AG10803 (cell line): Measurements from ENCODE around the gene PLA2G4B.

Experiments
- DNase-seq: peaks from one replicate; pipeline ENCODE4 v3.0.0; 2010; ENCODE audit warnings: low read depth
- H3K4me3 ChIP-seq: 2 replicates; pipeline ENCODE4 v1.5.1; 2011; ENCODE audit warnings: mild to moderate bottlenecking, low read length, control low read depth
- CTCF ChIP-seq: conservative IDR thresholded peaks from 2 replicates; pipeline ENCODE4 v1.5.1; 2011; ENCODE audit warnings: mild to moderate bottlenecking, low read length, control low read depth, inconsistent platforms

The PLA2G4B gene

GRCh38 chr15:41809121-41809520 is 29.5 kb upstream of the PLA2G4B start:
- H3K4me3 ChIP-seq, result no peak overlapping the region
- DNase-seq, result no peak
- TF ChIP-seq CTCF, result no peak

DNA sequence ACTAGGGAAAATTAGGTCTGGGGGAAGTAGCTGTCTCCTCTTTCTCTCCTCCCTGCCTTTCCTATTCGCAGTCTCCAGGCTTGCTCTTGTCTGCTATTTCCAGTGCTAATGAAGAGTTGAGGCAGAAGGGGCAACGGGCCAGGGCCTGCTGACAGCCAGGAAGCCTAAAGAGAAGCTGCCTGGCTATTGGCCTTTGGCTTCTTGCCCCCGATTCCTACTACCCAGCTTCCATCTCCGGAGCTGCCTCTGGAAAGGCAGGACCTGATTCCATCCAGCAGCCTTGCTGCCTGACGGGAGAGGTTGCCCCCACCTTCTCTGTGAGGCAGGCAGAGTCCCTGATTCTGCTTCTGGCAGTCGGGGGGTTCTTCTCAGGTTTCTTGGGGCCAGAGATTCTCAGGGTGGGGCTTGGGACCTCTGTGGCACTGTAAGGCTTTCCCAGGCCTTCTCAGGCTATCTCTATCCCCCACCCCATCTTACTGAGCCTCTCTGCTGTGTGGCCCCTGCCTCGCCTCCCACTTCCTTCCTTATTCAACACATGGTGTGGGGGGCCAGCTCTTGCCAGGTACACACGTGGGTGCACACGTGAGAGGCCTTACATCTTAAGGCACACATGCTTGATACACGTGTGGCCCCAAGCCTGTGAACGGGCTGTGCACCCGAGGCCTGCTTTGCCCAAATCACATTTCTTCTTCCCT is 29.0 kb upstream of the PLA2G4B start:
- H3K4me3 ChIP-seq, result no peak overlapping the region
- TF ChIP-seq CTCF, result no peak
- DNase-seq, result no peak

DNA sequence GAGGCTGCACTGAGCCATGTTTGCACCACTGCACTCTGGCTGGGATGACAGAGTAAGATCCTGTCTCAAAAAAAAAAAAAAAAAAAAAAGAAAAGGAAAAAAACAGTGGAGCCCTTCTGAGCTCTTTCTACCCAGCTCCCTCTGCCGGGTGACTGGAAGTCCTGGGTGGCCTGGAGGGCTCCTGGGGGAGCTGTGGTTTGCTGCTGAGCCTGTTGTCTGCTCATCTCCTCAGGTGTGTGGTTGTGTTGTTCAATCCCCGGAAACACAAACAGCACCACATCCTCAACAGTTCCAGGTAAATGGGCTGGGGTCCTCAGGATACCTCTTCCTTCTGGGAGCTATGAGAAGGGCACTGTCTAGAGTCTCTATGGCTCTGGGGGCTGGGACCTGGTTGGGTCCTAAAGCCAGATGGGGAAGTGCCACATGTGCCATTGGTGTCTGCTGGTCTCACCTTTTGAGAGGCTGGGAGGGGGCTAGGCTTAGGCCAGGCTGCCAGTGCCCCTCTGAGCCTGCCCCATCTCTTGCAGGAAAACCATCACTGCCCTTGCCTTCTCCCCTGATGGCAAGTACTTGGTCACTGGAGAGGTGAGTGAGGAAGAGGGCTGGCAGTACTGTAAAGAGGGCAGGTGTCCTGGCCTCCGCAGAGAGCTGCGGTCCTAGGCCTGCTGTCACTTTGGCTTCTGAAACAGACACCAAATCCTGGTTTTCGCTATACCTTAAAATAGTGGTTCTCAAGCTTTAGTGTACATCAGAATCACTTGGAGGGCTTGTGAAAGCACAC is 27.8 kb upstream of the PLA2G4B start:
- peak; percentile 20; the same call in 1 of the 2 replicates for TF ChIP-seq CTCF
- DNase-seq, result no peak
- H3K4me3 ChIP-seq, result no peak overlapping the region

GRCh38 chr15:41811432-41812195 is 27.0 kb upstream of the PLA2G4B start:
- DNase-seq, result peak; percentile 82
- H3K4me3 ChIP-seq, result no peak overlapping the region
- TF ChIP-seq CTCF, result peak; percentile 93

DNA sequence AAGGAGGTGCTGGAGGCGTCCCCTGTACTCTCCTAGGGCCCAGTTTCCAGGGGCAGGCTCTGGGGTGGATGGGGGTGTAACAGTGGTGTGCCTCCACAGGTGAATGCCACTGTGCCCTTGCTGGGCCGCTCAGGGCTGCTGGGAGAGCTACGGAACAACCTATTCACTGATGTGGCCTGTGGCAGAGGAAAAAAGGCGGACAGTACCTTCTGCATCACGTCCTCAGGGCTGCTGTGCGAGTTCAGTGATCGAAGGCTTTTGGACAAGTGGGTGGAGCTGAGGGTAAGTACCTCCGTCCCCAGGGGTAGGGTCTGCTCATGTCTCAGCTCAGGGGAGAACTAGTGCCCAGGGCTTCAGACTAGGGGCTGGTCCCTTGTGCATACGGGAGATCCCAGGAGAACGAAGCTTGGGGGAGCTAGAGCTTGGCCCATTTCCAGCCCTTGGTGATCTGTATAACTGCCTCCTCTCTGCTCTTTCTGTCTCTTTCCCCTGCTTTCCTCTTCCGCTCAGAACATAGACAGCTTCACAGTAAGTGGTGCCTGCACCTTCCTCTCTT is 25.7 kb upstream of the PLA2G4B start:
- H3K4me3 ChIP-seq, result no peak overlapping the region
- TF ChIP-seq CTCF, result no peak
- DNase-seq, result no peak

DNA sequence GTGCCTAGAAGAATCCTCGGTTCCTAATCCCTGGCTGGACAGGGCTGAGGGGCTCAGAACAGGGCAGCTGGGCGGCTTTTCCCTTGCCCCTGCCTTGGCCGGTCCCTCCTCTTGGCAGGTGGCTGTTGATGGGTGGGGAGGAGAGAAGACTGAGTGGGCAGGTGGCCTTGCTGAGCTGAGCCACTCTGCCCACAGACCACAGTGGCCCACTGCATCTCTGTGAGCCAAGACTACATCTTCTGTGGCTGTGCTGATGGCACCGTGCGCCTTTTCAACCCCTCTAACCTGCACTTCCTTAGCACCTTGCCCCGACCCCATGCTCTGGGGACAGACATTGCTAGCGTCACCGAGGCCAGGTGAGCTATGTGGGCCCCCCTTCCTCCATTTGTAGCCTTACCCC is 25.2 kb upstream of the PLA2G4B start:
- TF ChIP-seq CTCF, result no peak
- no peak for DNase-seq
- H3K4me3 ChIP-seq, result no peak overlapping the region
